ENCODE data around the gene GADL1.

The GADL1 gene

GRCh38 chr3:30826531-30826942 lies 67.9 kb downstream of the GADL1 start:
- no peak for TF ChIP-seq CTCF (IDR thresholded peaks at IDR 0.05; ENCODE audit: insufficient read depth, low read depth, low read length, missing control alignments)
- no peak overlapping the region for H3K4me3 ChIP-seq (ENCODE audit: low read depth, low read length)
- DNase-seq (ENCODE audit: low read depth): no peak

GRCh38 chr3:30819067-30819798 lies 75.2 kb downstream of the GADL1 start:
- no peak for TF ChIP-seq CTCF (IDR thresholded peaks at IDR 0.05; ENCODE audit: insufficient read depth, low read depth, low read length, missing control alignments)
- DNase-seq (ENCODE audit: low read depth): no peak
- no peak overlapping the region for H3K4me3 ChIP-seq (ENCODE audit: low read depth, low read length)

DNA sequence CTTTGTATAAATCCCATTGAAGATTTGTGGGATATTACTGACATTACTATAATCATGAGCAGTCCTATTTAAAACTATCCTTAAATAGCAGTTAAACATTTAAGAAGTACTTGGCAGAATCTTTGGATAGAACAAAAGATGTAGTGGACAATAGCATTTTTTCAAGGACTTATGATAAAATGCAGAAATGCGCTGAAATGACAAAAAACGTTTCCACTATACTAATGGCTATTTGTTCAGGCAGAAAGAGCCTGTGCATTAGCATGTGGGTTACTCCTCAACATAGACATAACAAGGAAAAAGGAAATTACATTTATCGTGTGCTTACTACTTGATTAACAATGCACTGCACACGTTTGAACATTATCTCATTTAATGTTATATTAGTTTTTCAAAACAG lies 80.7 kb downstream of the GADL1 start:
- no peak for DNase-seq (ENCODE audit: low read depth)
- no peak overlapping the region for H3K4me3 ChIP-seq (ENCODE audit: low read depth, low read length)
- TF ChIP-seq CTCF (IDR thresholded peaks at IDR 0.05; ENCODE audit: insufficient read depth, low read depth, low read length, missing control alignments): no peak

GRCh38 chr3:30811151-30811795 lies 83.2 kb downstream of the GADL1 start:
- no peak for TF ChIP-seq CTCF (IDR thresholded peaks at IDR 0.05; ENCODE audit: insufficient read depth, low read depth, low read length, missing control alignments)
- DNase-seq (ENCODE audit: low read depth): no peak
- H3K4me3 ChIP-seq (ENCODE audit: low read depth, low read length): no peak overlapping the region

DNA sequence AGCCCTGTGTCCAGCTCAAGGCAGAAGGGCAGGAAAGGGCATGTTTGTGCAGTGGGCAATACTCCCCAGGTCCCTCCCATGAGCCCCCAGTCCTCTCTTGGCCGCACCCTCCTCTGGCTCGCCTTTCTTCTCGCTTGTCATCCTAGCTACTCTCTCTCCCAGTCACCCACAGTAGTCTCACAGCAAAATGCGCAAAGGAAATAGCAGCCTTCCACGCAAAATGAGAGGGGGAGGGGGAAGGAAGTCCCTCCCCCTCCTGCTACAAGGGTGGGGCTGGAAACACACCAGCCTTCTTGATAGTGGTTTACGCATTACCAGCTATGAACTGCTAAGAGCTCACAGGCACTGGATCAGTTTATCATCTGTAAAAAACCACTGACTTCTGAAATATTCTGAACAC lies 83.8 kb downstream of the GADL1 start:
- no peak for TF ChIP-seq CTCF (IDR thresholded peaks at IDR 0.05; ENCODE audit: insufficient read depth, low read depth, low read length, missing control alignments)

DNA sequence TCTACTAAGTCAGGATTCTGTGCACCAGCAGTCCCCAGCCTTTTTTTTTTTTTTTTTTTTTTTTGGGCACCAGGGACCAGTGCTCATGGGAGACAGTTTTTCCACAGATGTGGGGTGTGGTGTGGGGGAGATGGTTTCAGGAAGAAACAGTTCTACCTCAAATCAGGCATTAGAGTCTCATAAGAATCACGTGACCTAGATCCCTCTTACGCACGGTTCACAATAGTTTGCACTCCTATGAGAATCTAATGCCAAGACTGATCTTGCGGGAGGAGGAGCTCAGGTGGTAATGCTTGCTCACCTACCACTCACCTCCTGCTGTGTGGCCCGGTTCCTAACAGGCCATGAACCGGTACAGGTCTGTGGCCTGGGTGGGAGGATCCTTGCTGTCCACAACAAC lies 88.8 kb downstream of the GADL1 start:
- no peak overlapping the region for H3K4me3 ChIP-seq (ENCODE audit: low read depth, low read length)
- DNase-seq (ENCODE audit: low read depth): no peak
- TF ChIP-seq CTCF (IDR thresholded peaks at IDR 0.05; ENCODE audit: insufficient read depth, low read depth, low read length, missing control alignments): no peak

More for the DNA sequence above, 83.8 kb downstream of the GADL1 start:
- DNase-seq (ENCODE audit: low read depth): no peak
- H3K4me3 ChIP-seq (ENCODE audit: low read depth, low read length): no peak overlapping the region
